ENCODE data around the gene TPT1.
"Not testable (repeated sequence)": the region's sequence is repeated elsewhere in the genome, so short reads cannot be mapped to it uniquely, and the experiment has no call there.

The TPT1 gene

DNA sequence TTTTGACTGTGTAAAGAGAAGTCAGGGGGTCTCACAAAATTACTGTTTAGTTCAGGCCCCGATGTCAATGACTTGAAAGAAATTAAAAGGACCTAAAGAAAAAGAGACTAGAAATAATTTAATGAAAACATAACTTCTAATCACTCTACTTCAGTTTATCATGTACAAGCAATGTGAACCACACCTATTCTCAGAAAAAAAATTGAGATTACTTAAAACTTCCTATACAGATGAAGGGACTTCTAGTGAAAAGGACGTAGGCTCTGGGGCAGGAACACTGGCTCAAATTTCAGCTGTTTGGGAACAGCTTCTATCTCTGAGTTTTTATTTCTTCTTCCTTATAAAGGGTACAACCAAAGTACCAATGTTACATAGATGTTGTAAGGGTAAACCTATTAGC, 38.0 kb downstream of the TPT1 start:
- H3K27ac ChIP-seq (ENCODE audit: low read length) = no peak overlapping the region
- H3K4me1 ChIP-seq (ENCODE audit: control insufficient read depth, insufficient read depth, low read length) = 0 out of 2 replicates have a peak, but pooled peaks cover 1% of the 10 kb centered on the region
- no peaks in the 10 kb centered on the region for H3K9me3 ChIP-seq (ENCODE audit: control insufficient read depth, insufficient read depth, low read length)
- H3K4me3 ChIP-seq (ENCODE audit: low read length) = no peak overlapping the region
- no peak for DNase-seq (ENCODE audit: low read depth, low spot score)
- no peaks in the 10 kb centered on the region for H3K27me3 ChIP-seq (ENCODE audit: control insufficient read depth, insufficient read depth, low read length)
- H3K36me3 ChIP-seq (ENCODE audit: control insufficient read depth, insufficient read depth, low read length) = no peaks in the 10 kb centered on the region
- WGBS (ENCODE audit: insufficient coverage, insufficient read length) = no CpG with 5 or more reads among the region's 2 CpGs

GRCh38 chr13:45302507-45302906, 38.5 kb downstream of the TPT1 start:
- Histone ChIP-seq H3K36me3 (ENCODE audit: control insufficient read depth, insufficient read depth, low read length) (no peaks in the 10 kb centered on the region), H3K4me3 (ENCODE audit: low read length) (no peak overlapping the region), H3K4me1 (ENCODE audit: control insufficient read depth, insufficient read depth, low read length) (0 out of 2 replicates have a peak, but pooled peaks cover 1% of the 10 kb centered on the region), H3K27ac (ENCODE audit: low read length) (no peak overlapping the region), H3K27me3 (ENCODE audit: control insufficient read depth, insufficient read depth, low read length) (no peaks in the 10 kb centered on the region), H3K9me3 (ENCODE audit: control insufficient read depth, insufficient read depth, low read length) (no peaks in the 10 kb centered on the region)
- no CpG with 5 or more reads among the region's 3 CpGs for WGBS (ENCODE audit: insufficient coverage, insufficient read length)
- no peak for DNase-seq (ENCODE audit: low read depth, low spot score)

DNA sequence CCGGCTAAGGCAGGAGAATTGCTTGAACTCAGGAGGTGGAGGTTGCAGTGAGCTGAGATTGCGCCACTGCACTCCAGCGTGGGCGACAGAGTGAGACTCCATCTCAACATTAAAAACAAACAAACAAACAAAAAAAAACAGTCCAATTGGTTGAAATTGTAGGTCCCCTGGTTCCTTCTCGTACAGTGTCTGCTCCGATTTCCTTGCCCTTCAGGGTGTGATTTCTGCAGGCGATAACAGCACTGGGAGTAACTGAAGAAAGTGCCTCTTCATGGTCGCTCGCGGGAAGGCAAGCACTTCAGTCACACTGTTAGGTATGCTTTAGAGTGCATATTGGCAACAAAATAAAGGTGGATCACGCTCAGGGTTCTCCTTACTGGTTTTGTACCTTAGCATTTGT, 39.7 kb downstream of the TPT1 start:
- no CpG with 5 or more reads among the region's 11 CpGs for WGBS (ENCODE audit: insufficient coverage, insufficient read length)
- H3K9me3 ChIP-seq (ENCODE audit: control insufficient read depth, insufficient read depth, low read length) = no peaks in the 10 kb centered on the region
- H3K4me1 ChIP-seq (ENCODE audit: control insufficient read depth, insufficient read depth, low read length) = 0 out of 2 replicates have a peak, but pooled peaks cover 1% of the 10 kb centered on the region
- H3K36me3 ChIP-seq (ENCODE audit: control insufficient read depth, insufficient read depth, low read length) = no peaks in the 10 kb centered on the region
- H3K27ac ChIP-seq (ENCODE audit: low read length) = no peak overlapping the region
- H3K4me3 ChIP-seq (ENCODE audit: low read length) = no peak overlapping the region
- H3K27me3 ChIP-seq (ENCODE audit: control insufficient read depth, insufficient read depth, low read length) = no peaks in the 10 kb centered on the region
- DNase-seq (ENCODE audit: low read depth, low spot score) = no peak

DNA sequence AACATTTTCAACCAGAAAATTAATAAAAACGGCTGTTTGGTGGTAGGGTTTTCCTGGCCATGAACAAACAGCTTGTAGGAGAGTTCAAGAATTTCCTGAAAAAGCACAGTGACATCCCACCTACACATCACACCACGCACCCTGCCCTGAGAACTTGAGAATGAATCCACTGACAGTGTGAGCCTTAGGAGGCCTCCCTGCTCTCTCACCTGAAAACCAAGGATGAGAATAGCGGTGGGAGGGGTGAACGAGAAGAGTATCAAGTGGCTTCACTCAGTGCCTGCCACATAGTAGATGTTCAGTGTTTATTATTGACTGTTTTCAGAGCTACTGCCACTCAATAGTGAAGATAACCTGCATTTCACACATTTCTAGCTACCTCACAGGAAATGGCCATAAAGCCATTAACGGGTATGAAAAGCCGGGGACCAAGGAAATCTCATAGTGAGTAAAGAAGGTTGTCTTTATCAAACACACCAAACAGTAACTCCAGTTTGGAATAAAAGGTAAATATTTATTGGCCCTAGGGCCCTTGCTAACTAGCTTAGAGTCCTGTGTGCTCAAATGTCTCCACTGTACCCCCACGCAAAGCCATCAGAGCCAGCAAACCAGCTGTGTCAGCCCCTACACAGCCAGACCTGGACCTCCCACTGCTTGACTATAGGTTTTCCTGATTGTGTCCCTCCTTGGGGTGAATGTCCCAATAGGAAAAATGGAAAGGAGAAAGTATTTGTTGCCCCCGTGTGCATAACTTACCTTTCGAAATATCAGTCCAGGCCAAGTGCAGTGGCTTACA, 40.6 kb downstream of the TPT1 start:
- WGBS (ENCODE audit: insufficient coverage, insufficient read length) = no CpG with 5 or more reads among the region's 9 CpGs
- Histone ChIP-seq H3K4me1 (ENCODE audit: control insufficient read depth, insufficient read depth, low read length) (0 out of 2 replicates have a peak, but pooled peaks cover 1% of the 10 kb centered on the region), H3K27me3 (ENCODE audit: control insufficient read depth, insufficient read depth, low read length) (no peaks in the 10 kb centered on the region), H3K4me3 (ENCODE audit: low read length) (no peak overlapping the region), H3K9me3 (ENCODE audit: control insufficient read depth, insufficient read depth, low read length) (no peaks in the 10 kb centered on the region), H3K27ac (ENCODE audit: low read length) (no peak overlapping the region), H3K36me3 (ENCODE audit: control insufficient read depth, insufficient read depth, low read length) (no peaks in the 10 kb centered on the region)
- no peak for DNase-seq (ENCODE audit: low read depth, low spot score)

- no CpG with 5 or more reads among the region's 3 CpGs for WGBS (ENCODE audit: insufficient coverage, insufficient read length)
- Histone ChIP-seq H3K27me3 (ENCODE audit: control insufficient read depth, insufficient read depth, low read length) (no peaks in the 10 kb centered on the region), H3K36me3 (ENCODE audit: control insufficient read depth, insufficient read depth, low read length) (no peaks in the 10 kb centered on the region), H3K4me3 (ENCODE audit: low read length) (no peak overlapping the region), H3K9me3 (ENCODE audit: control insufficient read depth, insufficient read depth, low read length) (no peaks in the 10 kb centered on the region), H3K27ac (ENCODE audit: low read length) (no peak overlapping the region), H3K4me1 (ENCODE audit: control insufficient read depth, insufficient read depth, low read length) (0 out of 2 replicates have a peak, but pooled peaks cover 1% of the 10 kb centered on the region)
- no peak for DNase-seq (ENCODE audit: low read depth, low spot score)
Observed at GRCh38 chr13:45299194-45299593, 41.8 kb downstream of the TPT1 start.

- H3K4me1 ChIP-seq (ENCODE audit: control insufficient read depth, insufficient read depth, low read length); DNase-seq (ENCODE audit: low read depth, low spot score); H3K27ac ChIP-seq (ENCODE audit: low read length); H3K36me3 ChIP-seq (ENCODE audit: control insufficient read depth, insufficient read depth, low read length); H3K27me3 ChIP-seq (ENCODE audit: control insufficient read depth, insufficient read depth, low read length); H3K4me3 ChIP-seq (ENCODE audit: low read length); H3K9me3 ChIP-seq (ENCODE audit: control insufficient read depth, insufficient read depth, low read length): not testable (repeated sequence)
- no CpG with 5 or more reads among the region's 3 CpGs for WGBS (ENCODE audit: insufficient coverage, insufficient read length)
Observed at GRCh38 chr13:45298550-45298949, 42.4 kb downstream of the TPT1 start.

DNA sequence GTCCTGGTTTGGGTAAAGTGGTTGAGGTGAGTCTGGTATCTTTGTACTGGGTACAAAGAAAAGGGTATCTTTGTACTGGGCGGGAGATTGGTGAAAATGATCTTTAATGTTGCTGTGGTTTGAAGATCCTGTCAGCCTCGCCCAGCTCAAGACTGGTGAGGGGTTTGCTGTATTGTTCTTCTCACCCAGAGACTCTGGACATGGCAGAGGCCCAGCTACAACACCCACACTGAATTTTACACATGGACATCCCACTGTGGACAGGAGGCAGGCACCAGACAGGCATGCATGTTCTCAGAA, 42.8 kb downstream of the TPT1 start:
- no peaks in the 10 kb centered on the region for H3K27me3 ChIP-seq (ENCODE audit: control insufficient read depth, insufficient read depth, low read length)
- no CpG with 5 or more reads among the region's 2 CpGs for WGBS (ENCODE audit: insufficient coverage, insufficient read length)
- no peak for DNase-seq (ENCODE audit: low read depth, low spot score)
- no peak overlapping the region for H3K4me3 ChIP-seq (ENCODE audit: low read length)
- H3K27ac ChIP-seq (ENCODE audit: low read length) = no peak overlapping the region
- 0 out of 2 replicates have a peak, but pooled peaks cover 1% of the 10 kb centered on the region for H3K4me1 ChIP-seq (ENCODE audit: control insufficient read depth, insufficient read depth, low read length)
- H3K9me3 ChIP-seq (ENCODE audit: control insufficient read depth, insufficient read depth, low read length) = no peaks in the 10 kb centered on the region
- no peaks in the 10 kb centered on the region for H3K36me3 ChIP-seq (ENCODE audit: control insufficient read depth, insufficient read depth, low read length)

DNA sequence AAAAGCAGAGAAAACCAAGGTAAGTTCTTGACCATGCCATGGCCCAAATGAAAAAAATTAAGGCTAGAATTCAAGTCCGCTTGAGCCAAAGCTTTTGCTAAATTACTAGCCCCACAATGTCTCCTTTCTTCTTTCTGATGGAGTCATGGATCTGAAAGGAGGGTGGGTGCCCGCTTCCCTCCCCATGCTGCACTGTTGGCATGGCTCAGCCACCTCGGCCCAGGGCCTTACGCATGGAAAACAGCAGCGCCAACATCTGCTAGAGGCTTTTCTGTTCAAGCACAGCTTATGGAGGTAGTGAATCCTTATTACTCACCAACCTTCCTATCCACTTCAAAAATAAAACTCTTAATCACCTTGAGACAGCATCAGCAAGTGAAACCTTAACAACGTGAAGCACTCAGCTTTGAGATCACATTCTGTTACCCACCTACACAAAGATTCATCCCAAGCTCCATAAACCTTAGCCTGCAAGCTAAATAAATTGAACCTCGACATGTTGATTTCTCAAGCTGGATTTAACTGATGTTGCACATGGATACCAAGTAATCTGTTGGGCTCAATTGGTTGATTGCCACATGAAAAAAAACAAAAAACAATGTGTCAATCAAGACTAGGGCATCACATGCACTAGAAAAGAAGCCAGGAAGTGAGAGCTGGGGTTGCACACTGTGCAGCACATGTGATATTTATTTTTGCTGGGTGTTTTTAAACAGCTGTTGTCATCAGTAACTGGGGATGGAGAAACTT, 43.4 kb downstream of the TPT1 start:
- no CpG with 5 or more reads among the region's 7 CpGs for WGBS (ENCODE audit: insufficient coverage, insufficient read length)
- H3K9me3 ChIP-seq (ENCODE audit: control insufficient read depth, insufficient read depth, low read length) = no peaks in the 10 kb centered on the region
- H3K4me3 ChIP-seq (ENCODE audit: low read length) = no peak overlapping the region
- H3K36me3 ChIP-seq (ENCODE audit: control insufficient read depth, insufficient read depth, low read length) = no peaks in the 10 kb centered on the region
- H3K4me1 ChIP-seq (ENCODE audit: control insufficient read depth, insufficient read depth, low read length) = 0 out of 2 replicates have a peak, but pooled peaks cover 1% of the 10 kb centered on the region
- H3K27ac ChIP-seq (ENCODE audit: low read length) = no peak overlapping the region
- no peak for DNase-seq (ENCODE audit: low read depth, low spot score)
- H3K27me3 ChIP-seq (ENCODE audit: control insufficient read depth, insufficient read depth, low read length) = no peaks in the 10 kb centered on the region

- Histone ChIP-seq H3K27me3 (ENCODE audit: control insufficient read depth, insufficient read depth, low read length) (no peaks in the 10 kb centered on the region), H3K4me1 (ENCODE audit: control insufficient read depth, insufficient read depth, low read length) (0 out of 2 replicates have a peak, but pooled peaks cover under 1% of the 10 kb centered on the region), H3K36me3 (ENCODE audit: control insufficient read depth, insufficient read depth, low read length) (no peaks in the 10 kb centered on the region), H3K4me3 (ENCODE audit: low read length) (no peak overlapping the region), H3K9me3 (ENCODE audit: control insufficient read depth, insufficient read depth, low read length) (no peaks in the 10 kb centered on the region), H3K27ac (ENCODE audit: low read length) (no peak overlapping the region)
- no peak for DNase-seq (ENCODE audit: low read depth, low spot score)
Observed at GRCh38 chr13:45296259-45296658, 44.7 kb downstream of the TPT1 start.

DNA sequence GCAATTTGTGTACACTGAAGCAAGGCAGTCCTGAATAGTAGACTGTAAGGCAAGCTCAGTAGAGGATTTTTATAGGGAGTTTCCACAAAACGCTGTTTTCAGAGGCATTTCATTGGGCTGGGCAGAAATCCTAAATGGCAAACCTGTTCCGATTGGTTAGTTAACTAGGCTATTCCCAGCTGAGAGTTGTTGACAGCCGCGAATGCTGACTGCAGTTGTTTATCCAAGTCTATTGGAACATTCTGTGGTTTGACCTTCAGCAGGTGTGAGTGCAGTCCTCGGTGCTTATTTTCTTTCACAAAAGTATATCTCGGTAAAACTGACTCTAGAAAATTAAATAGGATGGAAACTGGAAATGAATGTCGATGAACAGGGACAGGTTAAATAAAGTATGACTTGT, 45.4 kb downstream of the TPT1 start:
- no peak overlapping the region for H3K27ac ChIP-seq (ENCODE audit: low read length)
- H3K36me3 ChIP-seq (ENCODE audit: control insufficient read depth, insufficient read depth, low read length) = no peaks in the 10 kb centered on the region
- no peak for DNase-seq (ENCODE audit: low read depth, low spot score)
- no peaks in the 10 kb centered on the region for H3K27me3 ChIP-seq (ENCODE audit: control insufficient read depth, insufficient read depth, low read length)
- WGBS (ENCODE audit: insufficient coverage, insufficient read length) = no CpG with 5 or more reads among the region's 7 CpGs
- no peaks in the 10 kb centered on the region for H3K4me1 ChIP-seq (ENCODE audit: control insufficient read depth, insufficient read depth, low read length)
- H3K4me3 ChIP-seq (ENCODE audit: low read length) = no peak overlapping the region
- no peaks in the 10 kb centered on the region for H3K9me3 ChIP-seq (ENCODE audit: control insufficient read depth, insufficient read depth, low read length)
